ENCODE data around the gene GTF2H4. TPM values are rescaled to one million over a fixed set of nuclear protein-coding genes. Genes with fewer than 3 reads are reported as not detected.

GTF2H4 gene
- total and polyA plus RNA-seq, 10 of the 15 experiments (the other 5 are each of a cell fraction or from before 2014, with no cell fraction given) = 1.1 to 43.8 (median 18.9) TPM

- Histone ChIP-seq H3K9ac (ENCODE audit: control insufficient read depth, insufficient read depth, low read length) (no peak overlapping the region), H3K27me3 (replicated peaks in 1 of 2; ENCODE audit: control insufficient read depth in 2 of 2, insufficient read depth in 2 of 2, low read length in 1 of 2) (peaks cover 0 to 2% of the 10 kb centered on the region in 2 experiments; a peak in 1 of 4 replicates), H3K4me2 (ENCODE audit: control insufficient read depth, insufficient read depth) (no peak overlapping the region), H3K4me1 (ENCODE audit: control insufficient read depth, insufficient read depth, low read length) (no peaks in the 10 kb centered on the region), H4K20me1 (ENCODE audit: control insufficient read depth, insufficient read depth) (no peaks in the 10 kb centered on the region; the same call in 1 of the 2 replicates), H3K36me3 (ENCODE audit: control insufficient read depth in 2 of 2, insufficient read depth in 2 of 2, low read length in 1 of 2) (no peaks in the 10 kb centered on the region), H3K27ac (ENCODE audit: control insufficient read depth, insufficient read depth) (no peak overlapping the region), H3K9me3 (replicated peaks; ENCODE audit: control insufficient read depth, insufficient read depth, low read length) (no peaks in the 10 kb centered on the region), H2AFZ (ENCODE audit: control insufficient read depth, low read depth, low read length) (no peak overlapping the region), H3K4me3 (no peak overlapping the region), H3K79me2 (ENCODE audit: control insufficient read depth, insufficient read depth, low read length) (no peaks in the 10 kb centered on the region)
- ChIA-PET SMC1A (ENCODE audit: uncharacterized antibody, unreplicated experiment) (no interaction called here), CTCF (interaction anchor here (1.1 to 1.3 kb wide), 2 partner anchors 142 to 150 kb away, joined by 3 to 5 read pairs; no protein-coding TSS in a partner anchor), RAD21 (ENCODE audit: unreplicated experiment) (no interaction called here), POLR2A (no interaction called here)
- ATAC-seq (no peak), FAIRE-seq (no peak), DNase-seq (ENCODE audit: low read depth, low spot score) (no peak)
- in situ Hi-C loops (cut with MboI) = no loop called here
- TF ChIP-seq PKNOX1 (IDR thresholded peaks at IDR 0.05) (no peak), RAD51 (IDR thresholded peaks at IDR 0.05) (no peak), FOS (IDR thresholded peaks at IDR 0.05; ENCODE audit: borderline replicate concordance, extremely low read depth, insufficient read length) (no peak), ATF7 (IDR thresholded peaks at IDR 0.05; ENCODE audit: low read depth) (no peak), NR2F1 (conservative IDR thresholded peaks at IDR 0.05) (no peak), ZNF384 (IDR thresholded peaks at IDR 0.05; ENCODE audit: borderline replicate concordance, low read depth, low read length) (no peak), NFYB (IDR thresholded peaks at IDR 0.05; ENCODE audit: insufficient read depth, low read depth, low read length) (no peak), ESRRA (IDR thresholded peaks at IDR 0.05; ENCODE audit: low read length) (no peak), NFYA (IDR thresholded peaks at IDR 0.05; ENCODE audit: borderline replicate concordance, low read depth, low read length) (no peak), MTA2 (IDR thresholded peaks at IDR 0.05; ENCODE audit: low read depth) (no peak), YBX1 (IDR thresholded peaks at IDR 0.05) (no peak), MLLT1 (IDR thresholded peaks at IDR 0.05) (no peak), CBX3 (IDR thresholded peaks at IDR 0.05; ENCODE audit: borderline replicate concordance, low read depth) (no peak), USF1 (IDR thresholded peaks at IDR 0.05; ENCODE audit: borderline replicate concordance, extremely low read length, insufficient read depth, low read depth, low read length) (no peak), PRDM15 (CRISPR knock-in tag; IDR thresholded peaks at IDR 0.05) (no peak), LARP7 (IDR thresholded peaks at IDR 0.05) (no peak), SPI1 (IDR thresholded peaks at IDR 0.05; ENCODE audit: borderline replicate concordance, insufficient read depth, low read depth, low read length) (no peak)
- BruUV-seq (replicated peaks) = no TSS peak
- WGBS (ENCODE audit: insufficient coverage, insufficient replicate concordance, low lambda C conversion rate, missing lambda C conversion rate) = 53% methylated on average over 6 of the region's 6 CpGs
- intact Hi-C loops (cut with micrococcal nuclease; ENCODE audit: unreplicated experiment) = no loop called here
Measured at GRCh38 chr6:30937265-30937664, 29.3 kb downstream of the GTF2H4 start.
